Astrocyte of the spinal cord (primary cell): ENCODE results near the gene GABRE.

Experiments used
- DNase-seq: peaks from one replicate; pipeline ENCODE4 v3.0.0; 2011; ENCODE audit warnings: low read depth, low spot score
- H3K4me3 ChIP-seq: 2 replicates; pipeline ENCODE4 v1.5.1; 2011; ENCODE audit warnings: low read depth, mild to moderate bottlenecking, low read length, moderate library complexity
- in situ Hi-C: cut with HindIII; loops from 2 replicates; pipeline ENCODE4 v1.10.0; 2017; ENCODE audit warnings: low sequenced_read_pairs
- TF ChIP-seq, protein P1 (sequence below): IDR thresholded peaks from 2 replicates; pipeline ENCODE4 v1.5.1; 2012; ENCODE audit warnings: low read depth, mild to moderate bottlenecking, low read length, inconsistent platforms

The GABRE gene

DNA sequence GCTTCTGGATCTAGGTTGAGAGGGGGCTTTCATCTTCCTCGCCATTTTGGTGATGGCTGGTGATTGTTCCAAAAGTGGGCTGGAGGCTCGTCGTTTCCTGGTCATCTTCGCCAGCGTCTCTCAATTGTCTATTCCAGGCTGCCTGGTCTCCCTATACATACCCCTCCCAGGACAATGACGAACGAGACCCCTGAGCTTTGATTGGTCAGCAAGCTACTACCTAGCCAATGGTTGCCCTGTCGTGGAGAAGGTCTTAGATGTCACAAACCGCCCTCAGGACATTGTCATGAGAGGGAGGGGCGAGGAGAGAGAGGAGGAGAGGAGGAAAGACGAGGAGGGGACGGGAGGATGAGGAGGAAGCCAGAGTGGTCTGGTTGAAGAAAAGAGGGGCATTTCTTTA lies 69.5 kb downstream of the GABRE start:
- DNase-seq: no peak
- in situ Hi-C loops: no loop called here
- TF ChIP-seq, protein P1, sequence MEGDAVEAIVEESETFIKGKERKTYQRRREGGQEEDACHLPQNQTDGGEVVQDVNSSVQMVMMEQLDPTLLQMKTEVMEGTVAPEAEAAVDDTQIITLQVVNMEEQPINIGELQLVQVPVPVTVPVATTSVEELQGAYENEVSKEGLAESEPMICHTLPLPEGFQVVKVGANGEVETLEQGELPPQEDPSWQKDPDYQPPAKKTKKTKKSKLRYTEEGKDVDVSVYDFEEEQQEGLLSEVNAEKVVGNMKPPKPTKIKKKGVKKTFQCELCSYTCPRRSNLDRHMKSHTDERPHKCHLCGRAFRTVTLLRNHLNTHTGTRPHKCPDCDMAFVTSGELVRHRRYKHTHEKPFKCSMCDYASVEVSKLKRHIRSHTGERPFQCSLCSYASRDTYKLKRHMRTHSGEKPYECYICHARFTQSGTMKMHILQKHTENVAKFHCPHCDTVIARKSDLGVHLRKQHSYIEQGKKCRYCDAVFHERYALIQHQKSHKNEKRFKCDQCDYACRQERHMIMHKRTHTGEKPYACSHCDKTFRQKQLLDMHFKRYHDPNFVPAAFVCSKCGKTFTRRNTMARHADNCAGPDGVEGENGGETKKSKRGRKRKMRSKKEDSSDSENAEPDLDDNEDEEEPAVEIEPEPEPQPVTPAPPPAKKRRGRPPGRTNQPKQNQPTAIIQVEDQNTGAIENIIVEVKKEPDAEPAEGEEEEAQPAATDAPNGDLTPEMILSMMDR: no peak
- H3K4me3 ChIP-seq: no peak overlapping the region
